ENCODE results near the gene GPR85.
"Not testable (repeated sequence)": the region's sequence is repeated elsewhere in the genome, so short reads cannot be mapped to it uniquely, and the experiment has no call there.

GPR85 gene

GRCh38 chr7:113083816-113084495 lies 2.7 kb downstream of the GPR85 start:
- no peak for DNase-seq

GRCh38 chr7:113083132-113083815 lies 3.4 kb downstream of the GPR85 start:
- no peak for DNase-seq

GRCh38 chr7:113078331-113078730 lies 8.3 kb downstream of the GPR85 start:
- DNase-seq: no peak

GRCh38 chr7:113076703-113077102 lies 9.9 kb downstream of the GPR85 start:
- DNase-seq: no peak

GRCh38 chr7:113071465-113071864 lies 15.2 kb downstream of the GPR85 start:
- no peak for DNase-seq

GRCh38 chr7:113062499-113062898 lies 24.1 kb downstream of the GPR85 start:
- no peak for DNase-seq

- no peak for DNase-seq
Observed at GRCh38 chr7:113060100-113060499, 26.5 kb downstream of the GPR85 start.

GRCh38 chr7:113054938-113055337 lies 31.7 kb downstream of the GPR85 start:
- DNase-seq: no peak

- not testable (repeated sequence) for DNase-seq
Observed at GRCh38 chr7:113054272-113054671, 32.4 kb downstream of the GPR85 start.

- DNase-seq: not testable (repeated sequence)
Observed at GRCh38 chr7:113049221-113049620, 37.4 kb downstream of the GPR85 start.

GRCh38 chr7:113046453-113046852 lies 40.2 kb downstream of the GPR85 start:
- no peak for DNase-seq

GRCh38 chr7:113045379-113045778 lies 41.2 kb downstream of the GPR85 start:
- DNase-seq: no peak

GRCh38 chr7:113044394-113044793 lies 42.2 kb downstream of the GPR85 start:
- DNase-seq: no peak

- DNase-seq: no peak
Observed at GRCh38 chr7:113040849-113041248, 45.8 kb downstream of the GPR85 start.

- no peak for DNase-seq
Observed at GRCh38 chr7:113033959-113034358, 52.7 kb downstream of the GPR85 start.
